ENCODE data around the gene TUBG2.
"Not testable (repeated sequence)": the region's sequence is repeated elsewhere in the genome, so short reads cannot be mapped to it uniquely, and the experiment has no call there.

TUBG2 gene

GRCh38 chr17:42659079-42659931, at the start of gene TUBG2:
TUBG2 (plus strand) TSS chr17:42659284; CDS start chr17:42659504, 220 bp downstream.
- in situ Hi-C loops (cut with HindIII; ENCODE audit: low sequenced_read_pairs), result no loop called here

GRCh38 chr17:42609814-42610801, 49.0 kb upstream of the TUBG2 start:
- in situ Hi-C loops (cut with HindIII; ENCODE audit: low sequenced_read_pairs), result loop anchor here (10.0 kb wide), 1 partner anchor 165 kb away; the partner anchor contains the start of gene VPS25

GRCh38 chr17:42612013-42612412, 47.1 kb upstream of the TUBG2 start:
- in situ Hi-C loops (cut with HindIII; ENCODE audit: low sequenced_read_pairs), result no loop called here

DNA sequence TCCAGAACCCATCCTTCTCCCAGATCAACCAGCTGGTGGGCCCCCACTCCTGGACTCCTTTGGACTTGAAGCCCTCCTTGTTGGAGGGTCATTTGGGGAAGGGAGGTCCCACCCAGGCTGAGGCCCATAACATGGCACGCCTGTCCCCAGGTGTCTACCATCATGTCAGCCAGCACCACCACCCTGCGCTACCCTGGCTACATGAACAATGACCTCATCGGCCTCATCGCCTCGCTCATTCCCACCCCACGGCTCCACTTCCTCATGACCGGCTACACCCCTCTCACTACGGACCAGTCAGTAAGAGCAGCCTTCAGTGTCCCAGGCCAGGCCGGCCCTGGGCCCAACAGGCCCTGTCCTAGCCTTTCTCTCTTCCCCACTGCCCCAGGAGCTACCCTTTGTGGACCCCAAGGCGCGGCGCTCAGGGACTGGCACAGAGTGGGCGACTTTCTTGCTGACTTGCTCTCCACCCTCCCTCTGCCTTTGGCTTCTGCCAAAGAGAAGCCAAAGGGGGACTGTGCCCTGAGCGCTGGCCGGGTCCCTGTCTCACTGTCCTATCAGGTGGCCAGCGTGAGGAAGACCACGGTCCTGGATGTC, 45.3 kb upstream of the TUBG2 start:
- in situ Hi-C loops (cut with HindIII; ENCODE audit: low sequenced_read_pairs), result no loop called here

- in situ Hi-C loops (cut with HindIII; ENCODE audit: low sequenced_read_pairs), result no loop called here
Measured at GRCh38 chr17:42617956-42618431, 41.1 kb upstream of the TUBG2 start.

GRCh38 chr17:42618442-42619150, 40.5 kb upstream of the TUBG2 start:
- in situ Hi-C loops (cut with HindIII; ENCODE audit: low sequenced_read_pairs), result no loop called here

DNA sequence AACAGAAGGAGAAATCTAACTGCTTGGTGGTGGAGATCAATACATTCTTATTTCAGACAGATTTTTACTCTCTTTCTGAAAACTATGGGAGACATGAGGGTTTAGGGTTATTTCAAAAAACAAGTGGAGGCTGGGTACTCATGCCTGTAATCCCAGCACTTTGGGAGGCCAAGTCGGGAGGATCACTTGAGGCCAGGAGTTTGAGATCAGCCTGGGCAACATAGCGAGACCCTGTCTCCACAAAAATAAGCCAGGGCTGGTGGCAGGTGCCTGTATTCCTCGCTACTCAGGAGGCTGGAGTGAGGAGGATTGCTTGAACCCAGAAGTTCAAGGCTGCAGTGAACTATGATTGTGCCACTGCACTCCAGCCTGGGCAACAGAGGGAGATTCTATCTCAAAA, 37.1 kb upstream of the TUBG2 start:
- in situ Hi-C loops (cut with HindIII; ENCODE audit: low sequenced_read_pairs), result not testable (repeated sequence)

DNA sequence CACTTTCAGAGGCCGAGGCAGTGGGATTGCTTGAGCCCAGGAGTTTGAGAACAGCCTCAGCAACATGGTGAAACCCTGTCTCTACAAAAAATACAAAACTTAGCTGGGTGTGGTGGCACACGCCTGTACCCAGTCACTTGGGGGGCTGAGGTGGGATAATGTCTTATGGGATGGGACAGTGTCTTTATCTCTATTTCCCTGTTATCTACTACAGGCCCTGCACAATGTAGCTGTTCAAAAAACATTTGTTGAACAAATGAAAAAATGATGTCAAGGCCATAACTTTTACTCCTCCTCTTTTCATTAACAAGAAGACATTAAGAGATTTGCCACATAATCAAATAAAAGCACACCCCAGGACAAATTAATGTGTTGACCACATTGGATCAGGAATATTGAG, 35.8 kb upstream of the TUBG2 start:
- in situ Hi-C loops (cut with HindIII; ENCODE audit: low sequenced_read_pairs), result no loop called here

- in situ Hi-C loops (cut with HindIII; ENCODE audit: low sequenced_read_pairs), result no loop called here
Measured at GRCh38 chr17:42623732-42624596, 35.1 kb upstream of the TUBG2 start.

DNA sequence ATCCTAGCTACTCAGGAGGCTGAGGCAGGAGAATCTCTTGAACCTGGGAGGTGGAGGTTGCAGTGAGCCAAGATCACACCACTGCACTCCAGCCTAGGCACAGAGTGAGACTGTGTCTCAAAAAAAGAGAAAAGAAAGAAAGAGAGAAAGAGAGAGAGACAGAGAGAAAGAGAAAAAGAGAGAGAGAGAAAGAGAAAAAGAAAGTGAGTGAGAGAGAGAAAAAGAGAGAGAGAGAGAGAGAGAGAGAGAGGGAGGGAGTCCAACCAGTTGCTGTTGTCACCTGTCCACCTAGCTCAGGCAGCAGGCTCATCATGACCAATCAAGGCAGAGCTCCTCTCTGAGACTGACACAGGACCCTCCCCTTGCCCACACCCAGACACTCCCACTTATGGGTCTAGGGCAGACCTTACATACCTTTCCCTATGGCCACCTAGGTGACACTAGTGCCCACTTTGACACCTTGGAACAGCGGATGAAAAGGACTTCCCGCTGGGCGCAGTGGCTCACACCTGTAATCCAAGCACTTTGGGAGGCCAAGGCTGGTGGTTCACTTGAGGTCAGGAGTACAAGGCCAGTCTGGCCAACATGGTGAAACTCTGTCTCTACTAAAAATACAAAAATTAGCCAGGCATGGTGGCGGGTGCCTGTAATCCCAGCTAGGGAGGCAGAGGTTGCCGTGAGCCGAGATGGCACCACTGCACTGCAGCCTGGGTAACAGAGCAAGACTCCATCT, 31.9 kb upstream of the TUBG2 start:
- in situ Hi-C loops (cut with HindIII; ENCODE audit: low sequenced_read_pairs), result not testable (repeated sequence)

- in situ Hi-C loops (cut with HindIII; ENCODE audit: low sequenced_read_pairs), result no loop called here
Measured at GRCh38 chr17:42629411-42630009, 29.6 kb upstream of the TUBG2 start.

DNA sequence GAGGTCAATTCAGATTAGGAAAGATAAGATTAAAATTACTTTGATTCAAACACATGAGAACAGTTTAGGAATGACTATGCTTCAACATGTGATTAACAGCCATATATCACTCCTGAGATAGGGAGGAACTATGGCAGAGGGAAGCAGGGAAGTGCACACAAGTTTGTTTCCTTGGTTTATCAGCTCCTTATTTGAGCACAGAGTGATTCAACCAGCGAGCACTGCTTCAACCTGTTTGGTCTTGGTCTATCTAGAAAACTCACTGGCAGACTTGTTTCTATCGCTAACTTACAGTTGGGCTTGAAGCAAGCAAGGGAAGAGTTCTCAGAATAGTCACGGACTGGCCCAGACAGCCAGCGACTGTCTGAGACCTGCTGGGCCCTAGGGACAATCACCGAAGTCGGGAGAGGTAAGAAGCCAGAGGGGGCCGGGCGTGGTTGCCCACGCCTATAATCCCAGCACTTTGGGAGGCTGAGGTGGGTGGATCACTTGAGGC, 26.1 kb upstream of the TUBG2 start:
- in situ Hi-C loops (cut with HindIII; ENCODE audit: low sequenced_read_pairs), result no loop called here

DNA sequence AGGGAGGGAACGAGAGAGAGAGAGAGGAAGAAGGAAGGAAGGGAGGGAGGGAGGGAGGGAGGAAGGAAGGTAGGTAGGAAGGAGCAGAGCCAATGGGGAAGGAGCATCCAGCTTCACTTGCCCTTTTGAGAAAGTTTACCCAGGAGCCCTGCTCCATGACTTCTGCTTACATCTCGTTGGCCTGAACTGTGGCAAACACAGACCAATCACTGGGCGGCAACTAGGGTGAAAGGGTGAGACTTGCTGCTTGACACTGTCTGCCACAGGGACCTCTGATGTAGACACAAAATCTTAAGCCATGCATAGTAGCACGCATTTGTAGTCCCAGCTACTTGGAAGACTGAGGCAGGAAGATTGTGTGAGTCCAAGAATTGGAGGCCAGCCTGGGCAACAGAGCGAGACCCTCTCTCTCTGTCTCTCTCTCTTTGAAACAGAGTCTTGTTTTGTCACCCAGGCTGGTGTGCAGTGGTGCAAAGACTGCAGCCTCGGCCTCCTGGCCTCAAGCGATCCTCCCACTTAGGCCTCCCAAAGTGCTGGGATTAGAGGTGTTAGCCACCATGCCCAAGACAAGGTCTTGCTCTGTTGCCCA, 19.5 kb upstream of the TUBG2 start:
- in situ Hi-C loops (cut with HindIII; ENCODE audit: low sequenced_read_pairs), result no loop called here

- in situ Hi-C loops (cut with HindIII; ENCODE audit: low sequenced_read_pairs), result no loop called here
Measured at GRCh38 chr17:42640121-42640520, 19.0 kb upstream of the TUBG2 start.

DNA sequence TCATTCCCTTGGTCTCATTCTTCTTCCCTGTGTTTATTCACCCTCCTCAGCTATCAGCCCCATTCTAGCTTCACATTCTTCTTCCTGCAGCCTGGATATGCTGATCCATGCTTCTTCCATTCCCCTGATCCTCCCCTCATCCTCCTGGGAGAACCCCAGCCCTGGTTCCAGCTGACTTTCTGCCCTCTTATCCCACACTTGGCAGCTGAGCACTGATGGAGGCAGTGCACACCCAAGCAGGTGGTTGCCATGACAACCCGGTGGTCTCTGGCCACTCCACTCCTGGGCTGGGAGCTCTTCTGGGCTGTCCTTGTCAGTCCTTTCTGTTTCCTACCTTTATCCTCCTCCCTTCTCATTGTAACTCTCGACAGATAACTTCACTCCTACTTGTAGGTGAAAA, 16.7 kb upstream of the TUBG2 start:
- in situ Hi-C loops (cut with HindIII; ENCODE audit: low sequenced_read_pairs), result no loop called here

- in situ Hi-C loops (cut with HindIII; ENCODE audit: low sequenced_read_pairs), result no loop called here
Measured at GRCh38 chr17:42647778-42648177, 11.3 kb upstream of the TUBG2 start.

DNA sequence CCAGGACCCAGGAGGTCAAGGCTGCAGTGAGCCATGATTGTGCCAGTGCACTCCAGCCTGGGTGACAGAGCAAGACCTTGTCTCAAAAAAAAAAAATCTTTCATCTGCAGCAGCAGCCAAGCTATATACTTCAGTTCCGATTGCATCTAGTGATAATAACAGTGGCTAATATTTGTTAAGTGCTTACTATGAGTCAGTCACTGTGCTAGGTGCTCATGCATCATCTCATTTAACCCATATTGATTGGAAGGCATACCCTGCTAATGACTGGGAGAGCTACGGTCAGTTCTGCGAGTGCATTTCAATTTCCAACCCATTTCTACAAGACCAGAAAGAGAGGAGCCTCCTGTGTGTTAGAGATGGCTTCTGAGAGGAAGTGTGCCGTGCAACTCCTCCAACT, 7.7 kb upstream of the TUBG2 start:
- in situ Hi-C loops (cut with HindIII; ENCODE audit: low sequenced_read_pairs), result no loop called here
